SKM-1 treated with dmso at 0.1 percent for 144 hours (cell line): ENCODE results near the gene CRIP2.

Source experiments
- DNase-seq: peaks from one replicate; lab custom pipeline; 2025; ENCODE audit not compliant: unreplicated experiment; lab: John Stamatoyannopoulos, UW

Gene CRIP2

DNA sequence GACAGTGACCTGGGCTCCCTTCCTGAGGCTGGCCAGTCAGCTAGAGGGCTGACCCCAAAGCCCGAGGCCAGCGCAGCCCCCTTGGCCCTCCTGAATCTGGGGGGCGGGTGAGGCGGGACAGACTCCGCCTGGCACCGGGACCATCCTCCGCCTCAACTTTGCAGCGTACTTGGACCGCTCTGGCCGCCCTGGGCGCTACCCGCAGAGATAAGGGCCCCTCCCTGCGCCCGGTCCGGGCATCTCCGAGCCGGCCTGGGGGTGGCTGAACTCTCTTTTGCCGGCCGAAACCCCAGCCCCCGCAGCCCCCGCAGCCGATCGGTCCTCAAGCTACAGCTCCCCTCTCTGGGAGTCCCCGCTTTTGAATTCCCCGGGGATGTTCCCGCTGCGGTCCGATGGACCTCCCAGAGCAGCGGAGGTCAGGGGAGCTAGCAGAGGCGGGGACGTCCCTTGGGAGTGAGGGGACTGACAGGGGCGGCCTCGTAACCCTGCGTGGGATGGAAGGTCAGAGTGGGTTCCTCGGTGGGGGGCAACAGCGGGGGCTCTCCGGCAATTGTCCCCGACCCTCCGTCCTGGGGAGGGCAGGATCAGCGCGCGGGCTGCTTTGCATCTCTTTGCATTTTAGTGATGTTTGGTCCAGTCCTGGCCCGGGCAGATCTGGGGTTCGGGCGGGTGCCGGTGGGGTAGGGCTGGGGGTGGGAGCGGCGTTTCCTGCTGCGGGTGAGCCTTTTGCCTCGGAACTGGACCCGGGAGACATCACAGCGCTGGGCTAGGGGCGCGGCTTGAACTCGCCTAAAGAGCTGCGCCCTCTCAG lies 11.7 kb downstream of the CRIP2 start, which contains the start of gene CRIP1:
TSS of gene CRIP1 (plus strand) at position 724 of the 811 bp plus-strand sequence. CDS start 374 bp downstream, outside the sequence.
- no peak for DNase-seq

DNA sequence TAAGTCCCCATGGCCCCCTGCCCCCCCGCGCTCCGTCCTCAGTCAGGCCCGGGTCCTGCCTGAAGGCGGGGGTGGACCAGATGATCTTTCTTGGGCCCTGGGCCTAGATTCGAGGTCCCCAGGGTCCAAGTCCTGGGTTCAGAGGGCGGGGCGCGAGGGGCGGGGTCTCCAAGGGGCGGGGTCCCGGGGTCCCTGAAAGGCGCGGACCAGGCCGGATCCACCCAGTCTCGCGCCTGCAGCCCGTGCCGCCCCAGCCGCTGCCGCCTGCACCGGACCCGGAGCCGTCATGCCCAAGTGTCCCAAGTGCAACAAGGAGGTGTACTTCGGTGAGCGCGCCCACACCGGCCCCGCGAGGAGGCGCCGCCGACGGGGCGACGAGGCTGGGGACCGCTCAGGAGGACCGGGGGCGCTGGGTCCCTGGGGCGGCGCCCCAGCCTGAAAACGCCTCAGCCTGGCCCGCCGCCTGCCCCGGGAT lies 12.4 kb downstream of the CRIP2 start:
- no peak for DNase-seq

DNA sequence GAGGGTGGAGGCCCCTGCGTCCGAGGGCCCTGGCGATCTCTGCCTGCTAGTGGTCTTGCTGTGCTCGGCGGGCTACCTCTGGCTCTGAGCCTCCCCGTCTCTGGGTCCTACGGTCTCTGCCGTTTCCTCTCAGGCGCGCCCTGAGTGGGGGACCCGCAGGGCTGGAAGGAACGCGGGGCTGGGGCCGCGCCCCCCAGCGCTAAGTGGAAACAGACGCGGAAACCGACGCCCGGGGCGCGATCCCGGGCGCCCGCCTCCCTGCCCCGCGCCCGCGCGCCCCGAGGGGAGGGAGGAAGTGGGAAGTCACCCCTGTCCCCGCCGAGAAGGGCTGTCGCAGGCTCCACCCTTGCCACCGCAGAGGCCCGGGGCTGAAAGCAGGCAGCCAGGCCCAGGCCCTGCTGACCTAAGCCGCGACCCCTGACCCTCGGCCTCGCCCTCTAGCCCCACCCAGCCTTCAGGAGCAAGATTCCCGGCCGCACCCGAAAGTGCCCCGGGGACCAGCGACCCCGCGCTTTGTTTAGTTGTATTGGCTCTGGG lies 12.9 kb downstream of the CRIP2 start:
- DNase-seq = no peak

DNA sequence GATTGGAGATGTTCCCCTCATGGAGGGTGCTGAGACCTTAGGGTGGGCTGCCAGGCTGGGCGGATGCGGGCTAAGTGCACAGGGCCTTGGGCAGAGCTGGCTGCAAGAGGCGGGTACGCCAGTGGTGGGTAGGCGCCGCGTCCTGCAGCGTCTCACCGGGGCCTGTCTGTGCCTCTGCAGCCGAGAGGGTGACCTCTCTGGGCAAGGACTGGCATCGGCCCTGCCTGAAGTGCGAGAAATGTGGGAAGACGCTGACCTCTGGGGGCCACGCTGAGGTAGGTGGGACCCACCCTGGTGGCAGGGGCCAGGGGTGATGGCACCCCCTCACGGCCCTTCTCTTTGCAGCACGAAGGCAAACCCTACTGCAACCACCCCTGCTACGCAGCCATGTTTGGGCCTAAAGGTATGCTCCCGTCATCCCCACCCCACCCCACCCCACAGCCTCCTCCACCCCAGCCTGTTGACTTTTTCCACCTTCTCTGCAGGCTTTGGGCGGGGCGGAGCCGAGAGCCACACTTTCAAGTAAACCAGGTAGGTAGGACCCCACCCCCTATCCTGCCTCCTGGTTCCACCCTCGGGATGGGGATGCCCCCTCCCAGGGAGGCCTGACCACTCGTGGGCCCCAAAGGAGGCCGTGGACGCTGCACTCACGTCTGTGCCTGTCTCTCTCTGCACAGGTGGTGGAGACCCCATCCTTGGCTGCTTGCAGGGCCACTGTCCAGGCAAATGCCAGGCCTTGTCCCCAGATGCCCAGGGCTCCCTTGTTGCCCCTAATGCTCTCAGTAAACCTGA lies 13.6 kb downstream of the CRIP2 start:
- DNase-seq = no peak

DNA sequence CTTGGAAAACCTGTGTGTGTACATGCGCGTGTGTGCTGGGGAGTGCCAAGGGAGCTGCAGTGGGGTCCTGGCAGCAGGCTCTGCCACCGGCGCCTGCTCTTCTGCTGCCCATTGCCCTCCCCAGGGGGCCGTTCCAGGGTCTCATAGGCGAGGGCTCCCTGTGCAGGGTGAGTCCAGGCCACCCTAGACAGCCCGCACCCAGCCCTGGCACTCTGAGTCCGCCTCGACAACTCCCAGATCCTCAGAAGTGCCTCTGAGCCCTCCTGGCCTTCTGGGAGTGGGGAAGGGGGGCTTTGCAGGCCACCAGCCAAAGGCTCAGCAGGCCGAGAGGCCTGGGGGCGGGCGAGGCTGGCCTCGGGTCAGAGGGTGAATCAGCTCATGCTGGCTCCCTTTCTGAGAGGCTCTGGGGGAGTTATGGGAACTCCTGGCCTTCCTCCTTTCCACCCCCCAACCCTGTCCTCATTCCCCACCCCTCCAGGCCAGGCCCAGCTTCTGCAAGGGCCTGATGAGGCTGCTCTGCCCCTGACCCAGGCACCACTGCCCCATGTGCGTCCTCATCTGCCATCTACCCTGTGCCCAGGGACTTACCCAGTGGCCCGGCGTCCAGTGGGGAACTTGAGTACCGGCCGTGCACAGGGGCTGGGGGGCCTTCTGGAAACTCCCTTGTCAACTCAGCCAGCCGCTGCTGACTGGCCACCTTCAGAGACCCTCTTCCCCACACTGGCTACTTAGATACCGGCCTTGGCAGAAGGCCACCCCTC lies 14.3 kb downstream of the CRIP2 start:
- no peak for DNase-seq

DNA sequence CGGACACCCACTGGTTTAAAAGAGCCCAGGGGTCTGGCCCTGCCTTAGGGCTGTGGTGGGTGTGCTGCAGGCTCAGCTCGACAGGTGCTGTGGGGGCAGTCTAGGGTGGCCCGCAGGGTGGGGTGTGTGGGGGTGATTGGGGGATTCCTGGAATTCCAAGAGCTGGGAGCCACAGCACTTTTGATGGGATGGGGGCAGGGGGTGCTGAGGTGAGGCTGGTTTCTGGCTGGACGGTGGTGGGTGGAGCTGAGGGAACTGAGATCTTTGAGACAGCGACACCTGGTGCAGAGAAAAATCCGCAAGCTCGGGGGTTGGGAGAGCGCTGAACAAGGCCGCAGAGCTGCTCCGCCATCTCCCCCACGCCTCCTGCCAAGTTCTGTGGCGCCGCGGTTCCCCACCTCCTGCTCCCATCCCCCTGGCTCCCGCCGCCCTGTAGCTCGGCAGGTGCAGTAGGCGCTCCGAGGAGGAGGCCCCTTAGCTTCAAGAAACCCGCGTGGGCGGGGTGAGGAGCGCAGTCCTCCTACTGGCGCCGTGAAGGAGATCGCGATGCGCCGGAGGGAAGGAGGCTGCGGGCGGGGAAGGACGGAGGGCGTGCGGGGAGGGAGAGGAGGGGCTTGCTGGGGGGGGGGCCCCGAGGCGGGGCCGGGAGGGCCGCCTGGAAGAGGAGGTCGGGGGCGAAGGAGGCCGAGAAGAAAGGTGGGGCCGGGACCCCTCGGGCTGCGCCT lies 15.1 kb downstream of the CRIP2 start:
- peak; percentile 57 for DNase-seq

DNA sequence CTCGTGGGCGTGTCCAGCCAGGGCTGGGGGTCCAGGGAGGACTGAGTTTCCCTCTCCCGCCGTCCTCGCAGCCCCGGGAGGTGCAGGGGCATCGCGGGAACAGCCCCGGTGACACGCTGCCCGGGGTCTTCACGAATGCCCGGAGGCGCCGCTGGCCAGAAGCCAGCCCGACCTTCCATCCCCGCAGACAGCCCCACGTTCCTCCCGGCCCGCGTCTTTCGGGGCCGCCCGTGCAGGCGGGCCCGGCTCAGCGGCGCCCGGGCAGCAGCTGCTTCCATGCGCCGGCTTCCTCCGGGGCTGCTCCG lies 15.6 kb downstream of the CRIP2 start:
- DNase-seq = no peak

DNA sequence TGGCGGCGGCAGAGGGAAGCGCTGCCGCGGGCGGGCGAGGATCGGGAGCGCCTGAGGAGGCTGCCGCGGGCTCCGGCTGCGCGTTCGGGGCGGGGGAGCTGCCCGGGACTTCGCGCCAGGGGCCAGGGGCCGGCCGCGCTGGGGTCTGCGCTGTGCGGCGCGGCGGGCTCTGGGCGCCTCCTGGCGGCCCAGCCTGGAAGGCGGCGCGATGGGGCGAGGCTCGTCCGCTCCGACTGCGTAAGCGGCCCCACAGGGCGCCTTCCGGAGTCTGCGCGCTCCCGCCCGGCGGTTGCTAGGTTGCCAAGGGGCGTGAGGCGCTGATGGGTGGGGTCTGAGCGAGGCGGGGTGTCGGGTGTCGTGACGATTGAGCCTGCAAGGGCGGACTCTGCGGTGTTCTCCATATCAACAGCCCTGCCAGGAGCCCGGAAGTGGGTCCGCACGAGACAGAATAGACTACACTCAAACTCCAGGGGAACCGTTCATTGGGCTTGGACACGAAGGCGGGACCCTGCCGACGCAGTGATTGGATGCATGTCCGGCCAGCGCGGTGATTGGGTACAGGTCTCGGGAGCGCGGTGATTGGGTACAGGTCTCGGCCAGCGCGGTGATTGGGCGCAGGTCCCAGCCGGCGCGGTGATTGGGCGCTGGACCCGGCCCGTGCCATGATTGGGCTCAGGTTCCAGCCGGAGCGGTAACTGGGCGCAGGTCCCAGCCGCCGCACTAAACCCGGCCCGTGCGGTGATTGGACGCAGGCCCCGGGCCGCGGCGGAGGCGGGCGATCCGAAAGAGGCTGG lies 16.1 kb downstream of the CRIP2 start, which contains the start of gene TEDC1:
TSS of gene TEDC1 (plus strand) at position 675 of the 794 bp plus-strand sequence. CDS start 130 bp downstream, outside the sequence.
- DNase-seq = peak; percentile 91

DNA sequence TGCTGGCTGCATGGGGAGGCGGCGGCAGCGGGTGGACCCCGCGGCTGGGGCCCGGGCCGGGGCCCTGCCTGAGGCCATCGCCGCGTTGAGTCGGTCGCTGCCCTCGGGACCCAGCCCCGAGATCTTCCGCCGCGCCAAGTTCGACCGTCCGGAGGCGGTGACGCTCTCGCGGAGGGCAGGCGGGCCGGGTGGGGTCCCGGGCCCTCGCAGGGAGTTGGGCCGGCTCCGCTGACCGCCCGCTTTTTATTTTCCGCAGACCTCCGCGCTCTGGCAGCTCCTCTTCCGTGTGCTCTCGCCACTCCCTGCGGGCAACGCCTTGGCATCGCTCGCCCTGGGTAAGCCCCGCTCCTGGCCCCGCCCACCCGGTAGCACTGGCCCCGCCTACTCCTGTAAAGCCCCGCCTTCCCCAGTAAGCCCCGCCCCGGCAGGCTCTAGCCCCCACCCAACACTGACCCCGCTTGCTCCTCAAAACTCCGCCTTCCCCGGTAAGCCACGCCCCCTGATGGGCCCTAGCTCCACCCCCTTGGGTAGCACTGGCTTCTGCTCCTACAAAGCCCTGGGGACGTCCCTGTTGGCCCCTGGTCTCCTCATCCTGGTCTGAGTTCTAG lies 16.8 kb downstream of the CRIP2 start:
- peak; percentile 36 for DNase-seq

DNA sequence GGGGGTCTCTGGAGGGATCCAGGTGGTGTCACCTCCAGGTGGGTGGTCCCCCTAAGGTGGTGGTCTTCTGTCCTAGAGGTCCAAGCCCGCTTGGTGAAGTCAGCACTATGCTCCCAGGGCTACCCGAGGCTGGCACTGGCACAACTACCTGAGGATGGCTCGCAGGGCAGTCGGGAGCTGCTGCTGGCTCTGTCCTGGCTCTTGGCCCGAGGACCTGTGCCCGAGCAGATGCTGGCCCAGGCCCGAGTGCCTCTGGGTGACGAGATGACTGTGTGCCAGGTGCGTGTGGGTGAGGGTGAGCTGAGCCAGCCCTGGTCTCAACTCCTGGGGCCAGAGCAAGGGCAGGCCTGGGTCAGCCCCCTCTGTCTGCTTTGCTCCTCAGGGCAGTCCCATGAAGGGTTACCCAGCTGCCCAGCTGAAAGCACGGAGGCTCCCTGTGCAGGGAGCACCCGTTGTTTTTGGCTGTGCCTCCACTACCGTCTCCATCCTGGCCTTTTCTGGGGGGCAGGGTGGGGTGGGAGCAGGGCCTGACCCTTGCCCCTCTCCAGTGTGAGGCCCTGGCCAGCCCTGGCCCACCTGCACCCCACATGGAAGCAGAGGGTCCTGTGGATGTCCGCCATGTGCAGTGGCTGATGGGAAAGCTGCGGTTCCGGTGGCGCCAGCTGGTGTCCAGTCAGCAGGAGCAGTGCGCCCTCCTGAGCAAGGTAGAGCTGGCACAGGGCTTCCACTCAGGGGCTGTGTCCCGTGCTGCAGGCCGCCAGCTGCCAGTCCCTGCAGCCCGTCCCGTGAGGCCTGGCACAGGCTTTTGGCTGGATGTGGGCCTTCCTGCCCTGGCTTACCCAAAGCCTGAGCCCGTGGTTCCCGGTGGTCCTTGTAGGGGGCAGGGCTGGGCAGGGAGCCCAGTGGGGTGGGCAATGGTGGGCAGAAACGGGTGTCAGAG lies 17.7 kb downstream of the CRIP2 start:
- DNase-seq = no peak

DNA sequence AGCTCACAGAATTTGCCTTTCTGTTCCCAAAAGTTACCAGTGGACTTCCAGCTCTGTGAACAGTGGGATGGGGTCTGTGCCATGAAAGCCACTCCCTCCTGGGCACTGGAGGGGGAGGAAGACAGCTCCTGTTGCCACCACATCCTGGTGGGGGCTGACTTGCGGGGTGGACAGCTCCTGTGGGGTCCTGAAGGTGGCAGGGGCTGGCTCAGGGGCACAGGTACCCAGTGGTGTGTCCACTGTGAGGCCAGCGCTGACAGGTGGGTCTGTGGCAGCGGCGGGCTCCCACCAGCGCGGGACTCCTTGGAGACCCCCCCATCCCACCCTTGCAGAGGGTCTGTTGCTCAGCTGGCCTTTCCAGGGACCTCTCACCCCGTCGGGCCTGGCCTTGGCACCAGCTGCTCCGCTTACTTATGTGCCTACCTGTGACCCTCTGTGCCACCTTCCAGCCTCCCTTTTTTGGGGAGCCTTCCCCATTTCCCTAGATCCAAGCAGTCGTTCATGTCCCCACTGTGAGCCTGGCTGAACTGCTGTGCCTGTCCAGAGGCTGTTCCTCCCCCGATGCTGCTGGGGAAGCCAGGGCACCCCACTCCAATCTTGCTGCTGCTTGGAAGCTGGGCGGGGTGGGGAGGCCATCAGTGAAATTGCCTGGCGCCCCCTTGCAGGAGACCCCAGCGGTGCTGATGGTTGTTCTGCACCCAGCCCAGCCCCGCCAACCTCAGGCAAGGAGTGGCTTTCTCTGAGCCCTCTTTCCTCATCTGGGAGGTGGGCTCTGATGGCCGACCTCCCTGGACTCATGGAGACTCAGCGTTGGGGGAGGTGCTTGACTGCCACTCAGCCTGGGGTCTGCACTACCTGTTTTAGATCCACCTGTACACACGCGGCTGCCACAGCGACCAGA lies 18.6 kb downstream of the CRIP2 start:
- no peak for DNase-seq

DNA sequence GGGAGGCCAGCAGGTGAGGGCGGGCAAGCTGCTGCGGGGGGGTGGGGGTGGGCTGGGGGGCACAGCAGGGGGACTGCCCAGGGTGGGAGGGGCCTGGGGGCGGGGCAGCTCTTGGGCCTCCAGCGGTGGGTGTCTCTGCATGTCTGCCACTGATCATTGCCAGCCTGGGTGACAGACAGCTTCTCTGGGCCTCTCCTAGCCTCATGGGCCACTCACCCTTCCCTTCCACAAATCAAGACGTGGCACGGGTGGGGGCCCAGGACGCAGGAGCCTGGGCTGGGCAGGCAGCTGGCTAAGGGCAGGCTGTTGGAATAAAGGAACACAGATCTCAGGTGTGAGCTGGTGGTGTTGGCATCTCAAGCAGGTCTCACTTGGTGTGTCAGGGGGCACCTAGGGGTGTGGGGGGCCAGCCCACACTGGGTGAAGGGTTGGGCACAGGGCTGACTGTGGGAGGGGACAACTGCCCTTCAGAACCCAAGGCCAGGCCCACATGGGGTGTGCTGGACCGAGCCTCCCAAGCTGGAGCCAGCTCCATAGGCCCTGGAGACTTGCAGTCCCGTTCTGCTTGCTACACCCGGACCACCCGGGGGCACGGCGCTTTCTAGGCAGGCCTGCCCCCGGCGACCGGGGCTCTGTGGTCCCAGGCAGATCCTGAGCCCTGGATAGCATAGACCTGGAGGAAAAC lies 19.4 kb downstream of the CRIP2 start:
- no peak for DNase-seq

DNA sequence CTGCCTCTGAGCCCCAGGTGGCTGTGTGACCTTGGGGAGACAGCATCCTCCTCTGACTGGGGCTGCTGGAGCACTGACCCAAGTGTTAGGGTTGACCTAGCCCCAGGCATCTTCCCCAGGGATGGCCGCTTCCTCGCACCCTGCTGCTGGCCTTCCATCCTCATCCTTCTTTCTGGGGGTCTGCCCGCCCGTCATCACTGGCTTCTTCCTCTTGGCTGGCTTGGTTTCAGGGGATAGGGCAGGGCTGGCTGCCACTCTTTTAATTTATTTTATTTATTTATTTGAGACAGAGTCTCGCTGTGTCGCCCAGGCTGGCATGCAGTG lies 19.9 kb downstream of the CRIP2 start:
- DNase-seq = no peak

DNA sequence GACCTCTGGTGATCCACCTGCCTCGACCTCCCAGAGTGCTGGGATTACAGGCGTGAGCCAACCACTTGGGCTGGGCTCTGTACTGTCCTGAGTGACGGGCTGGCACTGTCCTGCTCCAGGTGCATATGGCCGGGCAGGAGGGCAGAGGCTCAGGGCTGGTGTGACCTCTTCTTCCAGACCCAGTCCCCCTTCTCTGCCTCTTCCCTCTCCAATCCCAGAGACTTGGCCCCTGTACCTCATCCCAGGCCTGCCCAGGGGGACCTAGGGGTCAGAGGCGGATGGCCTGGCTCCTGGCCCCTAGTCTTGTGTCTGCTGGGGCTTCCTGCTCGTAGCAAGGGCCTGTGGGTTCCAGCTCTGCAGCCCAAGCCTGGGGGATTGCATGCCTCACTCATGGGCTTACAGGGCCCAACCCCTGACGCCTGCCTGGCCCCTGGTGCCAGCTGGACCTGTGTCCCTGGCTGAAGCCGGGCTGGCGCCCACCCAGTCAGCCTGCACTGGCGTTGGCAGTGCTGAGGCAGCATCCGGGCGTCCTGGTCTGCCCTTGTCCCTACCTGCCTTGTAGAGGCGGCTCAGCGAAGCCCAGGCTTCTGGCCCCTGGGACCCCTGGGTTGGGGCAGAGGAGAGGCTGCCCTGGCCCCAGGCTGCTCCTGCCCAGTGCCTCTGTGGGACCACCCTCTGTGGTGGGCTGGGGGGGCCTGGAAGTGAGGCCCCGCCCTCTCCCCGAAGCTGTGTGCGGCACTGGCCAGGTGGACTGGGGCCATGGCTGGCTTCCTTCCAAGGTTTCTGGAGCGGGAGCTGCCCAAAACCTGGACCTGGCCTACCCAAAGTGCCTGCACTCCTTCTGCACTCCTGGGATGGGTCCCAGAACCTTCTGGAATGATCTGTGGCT lies 20.7 kb downstream of the CRIP2 start:
- DNase-seq = no peak

DNA sequence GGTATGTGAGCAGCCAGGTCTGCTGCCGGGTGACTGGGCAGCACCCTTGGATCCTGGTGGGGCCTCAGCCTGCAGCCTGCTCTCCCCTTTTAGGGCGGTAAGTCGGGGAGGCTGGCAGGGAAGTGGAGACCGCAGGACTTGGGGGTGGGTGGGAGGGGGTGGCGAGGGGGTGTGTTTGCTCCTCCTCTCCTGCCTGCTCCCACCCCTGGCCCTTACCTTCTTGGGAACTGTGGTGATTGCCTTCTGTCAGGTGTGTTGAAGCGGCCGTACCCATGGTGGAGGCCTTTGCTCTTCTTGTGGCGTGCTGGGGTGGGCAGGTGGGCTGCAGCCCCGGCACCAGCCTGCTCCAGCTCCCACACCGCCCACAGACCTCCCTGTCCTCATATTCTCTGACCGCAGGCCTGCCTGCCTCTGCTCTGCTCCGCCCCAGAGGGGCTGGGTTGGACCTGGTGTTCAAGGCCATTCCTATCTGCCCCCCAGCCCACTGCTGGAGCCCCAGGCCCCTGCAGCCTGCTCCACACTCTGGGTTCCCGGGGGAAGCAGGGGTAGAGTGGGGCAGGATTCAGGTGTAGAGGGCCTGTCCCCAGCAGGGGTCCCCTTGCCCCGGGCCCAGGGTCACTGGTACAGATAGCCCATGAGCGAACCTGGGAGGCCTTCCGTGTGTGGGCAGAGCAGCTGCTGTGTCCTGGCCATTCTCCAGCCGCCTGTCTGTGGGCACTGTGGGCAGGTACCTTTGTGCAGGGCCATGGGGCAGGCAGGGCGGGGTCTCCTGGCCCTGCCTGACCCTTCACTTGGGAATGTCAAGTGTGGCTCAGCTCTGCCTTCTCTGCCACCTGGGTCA lies 21.6 kb downstream of the CRIP2 start:
- DNase-seq = no peak
